Measurements from ENCODE around the gene PCBP3.
A peak's percentile ranks its signal among the peaks of the same experiment; 100 is the strongest.

The PCBP3 gene

GRCh38 chr21:45867671-45868081, 224.2 kb downstream of the PCBP3 start:
- DNase-seq: no peak

- no peak for DNase-seq
Observed at GRCh38 chr21:45868086-45868485, 224.6 kb downstream of the PCBP3 start.

- DNase-seq: no peak
Observed at GRCh38 chr21:45868488-45868887, 225.0 kb downstream of the PCBP3 start.

- no peak for DNase-seq
Observed at GRCh38 chr21:45869121-45870007, 225.8 kb downstream of the PCBP3 start.

GRCh38 chr21:45870421-45870820, 226.9 kb downstream of the PCBP3 start:
- no peak for DNase-seq

- no peak for DNase-seq
Observed at GRCh38 chr21:45870851-45871615, 227.5 kb downstream of the PCBP3 start.

GRCh38 chr21:45871616-45872236, 228.2 kb downstream of the PCBP3 start:
- no peak for DNase-seq

GRCh38 chr21:45872471-45872870, 228.9 kb downstream of the PCBP3 start:
- no peak for DNase-seq

- DNase-seq: no peak
Observed at GRCh38 chr21:45872902-45873301, 229.4 kb downstream of the PCBP3 start.

GRCh38 chr21:45873418-45873817, 229.9 kb downstream of the PCBP3 start:
- DNase-seq: no peak

GRCh38 chr21:45873866-45874265, 230.3 kb downstream of the PCBP3 start:
- no peak for DNase-seq

GRCh38 chr21:45874716-45875415, 231.3 kb downstream of the PCBP3 start:
- peak in 1 of 4 experiments; percentile 21 for DNase-seq

- DNase-seq: no peak
Observed at GRCh38 chr21:45875416-45875760, 231.9 kb downstream of the PCBP3 start.

- no peak for DNase-seq
Observed at GRCh38 chr21:45875881-45876280, 232.4 kb downstream of the PCBP3 start.

- no peak for DNase-seq
Observed at GRCh38 chr21:45876381-45877170, 233.1 kb downstream of the PCBP3 start.

GRCh38 chr21:45877171-45877438, 233.6 kb downstream of the PCBP3 start:
- no peak for DNase-seq

GRCh38 chr21:45877821-45878469, 234.4 kb downstream of the PCBP3 start:
- DNase-seq: no peak

- peak in 3 of 4 experiments; percentile 20 to 53 (median 33) for DNase-seq
Observed at GRCh38 chr21:45880097-45881068, 236.9 kb downstream of the PCBP3 start.

- no peak for DNase-seq
Observed at GRCh38 chr21:45882645-45883044, 239.1 kb downstream of the PCBP3 start.

- no peak for DNase-seq
Observed at GRCh38 chr21:45883090-45883489, 239.6 kb downstream of the PCBP3 start.

- DNase-seq: no peak
Observed at GRCh38 chr21:45885597-45885929, 242.0 kb downstream of the PCBP3 start.
